SK-N-SH treated with all-trans-retinoic acid at 6 μM for 48 hours (cell line): ENCODE measurements around the gene PDCD11.

Experiments used
- CSDC2 ChIP-seq: fragments of 250-450 bp; sonication (Bioruptor Pico); IDR thresholded peaks from 2 replicates; pipeline ENCODE4 v1.5.0; 2020; ENCODE audit warnings: mild to moderate bottlenecking, moderate library complexity
- ESRRG ChIP-seq: fragments of 250-450 bp; sonication (Bioruptor Pico); IDR thresholded peaks from 2 replicates; pipeline ENCODE4 v1.6.1; 2021; ENCODE audit warnings: mild to moderate bottlenecking
- POU6F1 ChIP-seq: fragments of 250-450 bp; sonication (Bioruptor Pico); IDR thresholded peaks from 2 replicates; pipeline ENCODE4 v1.8.0; 2021; ENCODE audit warnings: low read depth, mild to moderate bottlenecking, moderate library complexity, borderline replicate concordance
- RARB ChIP-seq: fragments of 250-450 bp; sonication (Bioruptor Pico); IDR thresholded peaks from 2 replicates; pipeline ENCODE4 v1.8.0; 2021; ENCODE audit warnings: mild to moderate bottlenecking, moderate library complexity
- TCF4 ChIP-seq: fragments of 250-450 bp; sonication (Bioruptor Pico); IDR thresholded peaks from 2 replicates; pipeline ENCODE4 v1.8.0; 2021; ENCODE audit warnings: mild to moderate bottlenecking, moderate library complexity, borderline replicate concordance
- ZFP3 ChIP-seq: fragments of 250-450 bp; sonication (Bioruptor Pico); IDR thresholded peaks from 2 replicates; pipeline ENCODE4 v1.5.0; 2020; ENCODE audit warnings: mild to moderate bottlenecking, moderate library complexity
- ZFP30 ChIP-seq: fragments of 450-650 bp; formaldehyde crosslinking; IDR thresholded peaks from 2 replicates; pipeline ENCODE4 v1.5.0; 2022; ENCODE audit warnings: mild to moderate bottlenecking, moderate library complexity
- ZNF8 ChIP-seq: fragments of 450-650 bp; formaldehyde crosslinking; IDR thresholded peaks from 2 replicates; pipeline ENCODE4 v1.5.0; 2020; ENCODE audit warnings: mild to moderate bottlenecking, moderate library complexity

GRCh38 chr10:103478671-103479070, 82.2 kb downstream of the PDCD11 start:
- no peak for TF ChIP-seq POU6F1 (CRISPR knock-in tag)
- TF ChIP-seq ZFP3 (CRISPR knock-in tag) = no peak
- TF ChIP-seq TCF4 (CRISPR knock-in tag) = no peak
- no peak for TF ChIP-seq ZFP30 (CRISPR knock-in tag)
- no peak for TF ChIP-seq ESRRG (CRISPR knock-in tag)
- TF ChIP-seq RARB (CRISPR knock-in tag) = no peak
- no peak for TF ChIP-seq ZNF8
- TF ChIP-seq CSDC2 (CRISPR knock-in tag) = no peak
